ENCODE data around the gene PLCB3.
A peak's percentile ranks its signal among the peaks of the same experiment; 100 is the strongest.

The PLCB3 gene

DNA sequence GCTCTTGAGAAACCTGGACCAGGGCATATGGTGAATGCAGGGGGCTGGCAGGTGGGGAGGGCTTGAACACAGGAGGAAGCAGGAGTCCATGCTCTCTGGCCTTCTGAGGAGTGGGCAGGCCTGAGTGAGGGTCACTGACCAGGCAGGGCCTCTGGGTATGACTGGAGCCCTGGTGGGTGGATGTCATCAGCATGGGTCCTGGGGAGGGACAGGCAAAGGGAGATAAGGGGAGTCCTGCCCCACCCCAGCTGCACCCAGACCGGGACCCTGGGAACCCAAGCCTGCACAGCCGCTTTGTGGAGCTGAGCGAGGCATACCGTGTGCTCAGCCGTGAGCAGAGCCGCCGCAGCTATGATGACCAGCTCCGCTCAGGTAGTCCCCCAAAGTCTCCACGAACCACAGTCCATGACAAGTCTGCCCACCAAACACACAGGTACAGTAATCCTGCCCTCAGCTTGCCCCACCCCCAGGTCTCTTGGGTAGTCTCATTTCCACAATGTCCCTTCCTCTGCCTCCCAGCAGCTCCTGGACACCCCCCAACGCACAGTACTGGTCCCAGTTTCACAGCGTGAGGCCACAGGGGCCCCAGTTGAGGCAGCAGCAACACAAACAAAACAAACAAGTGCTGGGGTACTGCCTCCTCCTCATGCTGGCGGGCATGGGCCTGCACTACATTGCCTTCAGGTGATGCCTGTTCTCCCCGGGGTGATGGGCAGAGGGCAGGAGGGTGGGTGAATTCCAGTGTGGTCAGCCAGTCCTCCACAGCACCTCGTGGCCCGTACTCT lies 19.0 kb upstream of the PLCB3 start:
- DNase-seq (ENCODE audit: low read depth): no peak
- no peak overlapping the region for H3K4me3 ChIP-seq (replicated peaks; ENCODE audit: low read depth, low read length)
- TF ChIP-seq, protein P1, sequence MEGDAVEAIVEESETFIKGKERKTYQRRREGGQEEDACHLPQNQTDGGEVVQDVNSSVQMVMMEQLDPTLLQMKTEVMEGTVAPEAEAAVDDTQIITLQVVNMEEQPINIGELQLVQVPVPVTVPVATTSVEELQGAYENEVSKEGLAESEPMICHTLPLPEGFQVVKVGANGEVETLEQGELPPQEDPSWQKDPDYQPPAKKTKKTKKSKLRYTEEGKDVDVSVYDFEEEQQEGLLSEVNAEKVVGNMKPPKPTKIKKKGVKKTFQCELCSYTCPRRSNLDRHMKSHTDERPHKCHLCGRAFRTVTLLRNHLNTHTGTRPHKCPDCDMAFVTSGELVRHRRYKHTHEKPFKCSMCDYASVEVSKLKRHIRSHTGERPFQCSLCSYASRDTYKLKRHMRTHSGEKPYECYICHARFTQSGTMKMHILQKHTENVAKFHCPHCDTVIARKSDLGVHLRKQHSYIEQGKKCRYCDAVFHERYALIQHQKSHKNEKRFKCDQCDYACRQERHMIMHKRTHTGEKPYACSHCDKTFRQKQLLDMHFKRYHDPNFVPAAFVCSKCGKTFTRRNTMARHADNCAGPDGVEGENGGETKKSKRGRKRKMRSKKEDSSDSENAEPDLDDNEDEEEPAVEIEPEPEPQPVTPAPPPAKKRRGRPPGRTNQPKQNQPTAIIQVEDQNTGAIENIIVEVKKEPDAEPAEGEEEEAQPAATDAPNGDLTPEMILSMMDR (IDR thresholded peaks at IDR 0.05; ENCODE audit: low read length, missing control alignments): no peak

DNA sequence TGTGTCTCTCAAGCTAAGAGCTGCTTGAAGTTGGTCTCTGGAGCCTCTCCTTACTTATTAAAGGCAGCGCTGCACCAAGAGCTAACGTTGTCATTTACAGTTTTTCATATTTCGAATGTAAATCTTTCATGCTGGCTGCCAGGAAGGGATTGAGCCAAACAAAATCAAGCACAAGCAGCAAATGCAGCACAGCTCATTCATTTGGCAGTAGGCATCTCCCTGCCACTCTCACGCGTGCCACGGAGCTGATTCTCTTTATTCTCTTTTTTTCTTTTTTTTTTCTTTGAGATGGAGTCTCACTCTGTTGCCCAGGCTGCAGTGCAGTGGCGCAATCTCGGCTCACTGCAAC lies 18.4 kb upstream of the PLCB3 start:
- no peak overlapping the region for H3K4me3 ChIP-seq (replicated peaks; ENCODE audit: low read depth, low read length)
- TF ChIP-seq, protein P1 (IDR thresholded peaks at IDR 0.05; ENCODE audit: low read length, missing control alignments): no peak
- no peak for DNase-seq (ENCODE audit: low read depth)

DNA sequence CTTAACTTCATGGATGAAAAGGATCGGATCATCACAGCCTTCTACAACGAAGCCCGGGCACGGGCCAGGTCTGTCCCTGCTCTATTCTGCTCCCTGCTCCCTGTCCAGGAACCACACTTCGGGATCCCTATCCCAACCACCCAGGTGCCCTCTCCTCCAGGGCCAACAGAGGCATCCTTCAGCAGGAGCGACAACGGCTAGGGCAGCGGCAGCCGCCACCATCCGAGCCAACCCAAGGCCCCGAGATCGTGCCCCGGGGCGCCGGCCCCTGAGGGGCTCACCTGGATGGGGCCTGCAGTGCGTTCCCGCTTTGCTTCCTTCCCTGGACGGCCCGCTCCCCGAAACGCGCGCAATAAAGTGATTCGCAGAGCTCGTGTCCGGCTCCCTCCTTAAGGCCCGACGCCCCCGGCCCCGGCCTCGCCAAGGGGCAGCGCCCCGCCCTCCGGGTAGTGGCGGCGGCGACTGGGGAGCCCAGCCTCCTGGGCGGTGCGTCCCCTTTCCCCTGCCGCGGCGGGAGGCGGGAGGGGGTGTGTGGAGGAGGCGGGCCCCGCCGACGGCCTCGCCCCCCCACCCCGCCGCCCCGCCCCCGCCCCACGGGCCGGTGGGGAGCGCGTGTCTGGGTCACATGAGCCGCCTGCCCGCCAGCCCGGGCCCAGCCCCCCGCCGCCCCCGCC lies 17.3 kb upstream of the PLCB3 start, which contains the start of gene VEGFB:
Gene VEGFB, plus strand, starts transcription at position 672 of the 674 bp plus-strand sequence. CDS start 250 bp downstream, outside the sequence.
- peak within 1 kb of the TSS; percentile 71 for H3K4me3 ChIP-seq (replicated peaks; ENCODE audit: low read depth, low read length)
- TF ChIP-seq, protein P1 (IDR thresholded peaks at IDR 0.05; ENCODE audit: low read length, missing control alignments): no peak
- peak; percentile 44 for DNase-seq (ENCODE audit: low read depth)

DNA sequence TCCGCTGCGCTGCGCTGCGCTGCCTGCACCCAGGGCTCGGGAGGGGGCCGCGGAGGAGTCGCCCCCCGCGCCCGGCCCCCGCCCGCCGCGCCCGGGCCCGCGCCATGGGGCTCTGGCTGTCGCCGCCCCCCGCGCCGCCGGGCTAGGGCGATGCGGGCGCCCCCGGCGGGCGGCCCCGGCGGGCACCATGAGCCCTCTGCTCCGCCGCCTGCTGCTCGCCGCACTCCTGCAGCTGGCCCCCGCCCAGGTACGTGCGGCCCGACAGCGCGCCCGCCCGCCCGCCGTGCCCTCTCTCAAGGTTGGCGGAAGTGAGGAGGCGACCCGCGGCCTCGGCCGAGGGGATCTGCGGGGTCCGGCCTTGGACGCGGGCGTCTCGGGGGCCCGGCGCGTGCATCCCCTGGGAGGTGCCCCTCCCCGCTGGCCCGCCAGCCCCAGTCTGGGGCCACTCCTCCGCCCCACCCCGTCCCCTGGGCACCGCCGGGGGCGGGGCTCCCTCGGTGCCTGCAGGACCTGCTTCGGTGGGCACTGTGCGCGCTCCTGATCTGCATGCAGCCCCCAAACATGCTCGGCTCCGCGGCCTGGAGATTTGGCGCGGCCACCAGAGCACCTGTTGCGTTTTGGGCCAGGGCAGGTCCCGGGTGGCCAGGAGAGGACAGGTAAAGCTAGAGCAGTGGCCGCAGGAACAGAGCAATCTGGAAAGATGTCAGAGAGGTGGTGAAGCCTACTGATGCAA lies 16.5 kb upstream of the PLCB3 start:
- no peak for DNase-seq (ENCODE audit: low read depth)
- peak overlapping the region; percentile 71 for H3K4me3 ChIP-seq (replicated peaks; ENCODE audit: low read depth, low read length)
- TF ChIP-seq, protein P1 (IDR thresholded peaks at IDR 0.05; ENCODE audit: low read length, missing control alignments): no peak

DNA sequence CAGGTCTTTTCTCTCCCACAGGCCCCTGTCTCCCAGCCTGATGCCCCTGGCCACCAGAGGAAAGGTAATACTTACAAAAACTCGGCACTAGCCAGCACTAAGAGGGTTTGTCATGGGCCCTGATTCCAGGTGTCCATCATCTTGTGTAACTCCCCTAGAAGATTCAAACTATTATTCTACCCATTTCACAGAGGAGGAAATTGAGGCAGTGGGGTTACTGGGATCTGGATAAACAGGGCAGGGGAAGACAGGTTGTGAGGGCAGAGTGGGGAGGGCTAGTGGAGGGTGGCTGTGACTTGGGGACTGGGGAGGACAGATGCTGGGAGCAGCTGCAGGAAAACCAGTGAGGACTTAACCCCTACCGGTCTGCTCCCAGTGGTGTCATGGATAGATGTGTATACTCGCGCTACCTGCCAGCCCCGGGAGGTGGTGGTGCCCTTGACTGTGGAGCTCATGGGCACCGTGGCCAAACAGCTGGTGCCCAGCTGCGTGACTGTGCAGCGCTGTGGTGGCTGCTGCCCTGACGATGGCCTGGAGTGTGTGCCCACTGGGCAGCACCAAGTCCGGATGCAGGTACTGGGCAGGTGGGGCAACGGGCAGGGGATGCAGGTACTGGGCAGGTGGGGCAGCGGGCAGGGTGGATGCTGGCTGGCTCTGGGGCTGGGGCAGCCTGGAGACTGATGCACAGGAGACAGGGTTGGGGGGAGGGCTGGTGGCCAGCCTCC lies 15.7 kb upstream of the PLCB3 start:
- TF ChIP-seq, protein P1 (IDR thresholded peaks at IDR 0.05; ENCODE audit: low read length, missing control alignments): no peak

DNA sequence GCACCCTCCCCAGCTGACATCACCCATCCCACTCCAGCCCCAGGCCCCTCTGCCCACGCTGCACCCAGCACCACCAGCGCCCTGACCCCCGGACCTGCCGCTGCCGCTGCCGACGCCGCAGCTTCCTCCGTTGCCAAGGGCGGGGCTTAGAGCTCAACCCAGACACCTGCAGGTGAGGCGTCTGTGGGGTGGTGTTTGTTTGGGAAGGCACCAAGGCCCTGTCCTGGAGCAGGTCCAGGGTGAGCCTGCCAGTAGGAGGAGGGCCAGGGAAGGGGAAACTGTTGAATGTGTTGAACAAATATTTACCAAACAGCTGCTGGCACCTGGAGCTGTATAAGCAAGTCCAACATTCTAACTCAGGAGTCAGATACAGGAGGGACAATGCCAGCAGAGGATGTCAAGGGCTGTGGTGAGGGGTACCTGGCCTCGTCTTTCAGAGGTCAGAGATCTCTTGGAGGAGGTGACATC lies 13.8 kb upstream of the PLCB3 start:
- no peak overlapping the region for H3K4me3 ChIP-seq (replicated peaks; ENCODE audit: low read depth, low read length)
- no peak for DNase-seq (ENCODE audit: low read depth)
- TF ChIP-seq, protein P1 (IDR thresholded peaks at IDR 0.05; ENCODE audit: low read length, missing control alignments): no peak

More for the DNA sequence above, 15.7 kb upstream of the PLCB3 start:
- peak overlapping the region; percentile 71 for H3K4me3 ChIP-seq (replicated peaks; ENCODE audit: low read depth, low read length)
- no peak for DNase-seq (ENCODE audit: low read depth)
